Measurements from ENCODE around the gene NDST1. TPM values are rescaled to one million over a fixed set of nuclear protein-coding genes. Genes with fewer than 3 reads are reported as not detected.

NDST1 gene
- total RNA-seq, 1 experiment from 2014 or later = 33.1 TPM

DNA sequence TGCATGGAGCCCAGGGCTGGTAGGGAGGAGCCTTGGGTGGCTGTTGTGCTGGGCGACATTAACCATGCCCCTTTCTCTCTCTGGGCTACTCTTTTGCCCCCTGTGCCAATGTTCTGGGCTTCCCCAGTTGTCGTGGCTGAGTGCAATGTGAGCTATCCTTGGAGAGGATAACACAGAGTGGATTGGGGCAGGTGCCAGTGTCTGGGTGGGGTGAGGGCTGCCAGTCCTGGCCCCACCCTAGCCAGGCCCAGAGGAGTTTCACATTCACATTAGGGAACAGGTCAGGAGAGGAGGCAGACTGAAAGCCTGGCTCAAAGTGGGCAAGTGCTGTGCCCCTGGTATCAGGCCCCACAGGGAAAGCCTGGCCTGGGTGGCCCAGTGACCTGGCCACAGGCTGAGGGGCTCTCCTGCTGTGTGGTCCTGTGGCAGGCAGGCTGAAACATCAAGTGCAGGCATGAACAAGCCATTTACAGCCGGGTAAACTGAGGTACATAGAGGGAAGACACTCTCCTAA is 7.5 kb upstream of the NDST1 start:
- DNase-seq (ENCODE audit: low read depth, low spot score) (no peak), ATAC-seq (no peak)
- ChIA-PET RAD21 (ENCODE audit: low non-redundant PET in 1 of 2, low total read pairs in 2 of 2, uncharacterized antibody in 2 of 2, unreplicated experiment in 2 of 2) (no interaction called here), CTCF (no interaction called here), POLR2A (no interaction called here)
- H3K4me1 ChIP-seq (ENCODE audit: control insufficient read depth in 1 of 2, insufficient read depth in 2 of 2, low read length in 2 of 2) = peaks cover 34 to 59% of the 10 kb centered on the region in 2 experiments
- intact Hi-C loops (cut with micrococcal nuclease) = no loop called here
- no peaks in the 10 kb centered on the region for H3K9me2 ChIP-seq (ENCODE audit: insufficient read depth)
- no peak overlapping the region for H3K4me2 ChIP-seq (ENCODE audit: low read length)
- no peak overlapping the region for H2AFZ ChIP-seq (ENCODE audit: low read depth, low read length, poor library complexity, severe bottlenecking)
- BruUV-seq (replicated peaks) = no TSS peak
- no peaks in the 10 kb centered on the region for H3K36me3 ChIP-seq (ENCODE audit: control insufficient read depth in 1 of 2, insufficient read depth in 2 of 2, low read length in 2 of 2)
- H4K20me1 ChIP-seq (ENCODE audit: insufficient read depth) = no peaks in the 10 kb centered on the region
- no peak overlapping the region for H3K27ac ChIP-seq (ENCODE audit: low read depth, low read length)
- H3K79me2 ChIP-seq (ENCODE audit: insufficient read depth, low read length) = peaks cover 80% of the 10 kb centered on the region
- TF ChIP-seq, protein P1, sequence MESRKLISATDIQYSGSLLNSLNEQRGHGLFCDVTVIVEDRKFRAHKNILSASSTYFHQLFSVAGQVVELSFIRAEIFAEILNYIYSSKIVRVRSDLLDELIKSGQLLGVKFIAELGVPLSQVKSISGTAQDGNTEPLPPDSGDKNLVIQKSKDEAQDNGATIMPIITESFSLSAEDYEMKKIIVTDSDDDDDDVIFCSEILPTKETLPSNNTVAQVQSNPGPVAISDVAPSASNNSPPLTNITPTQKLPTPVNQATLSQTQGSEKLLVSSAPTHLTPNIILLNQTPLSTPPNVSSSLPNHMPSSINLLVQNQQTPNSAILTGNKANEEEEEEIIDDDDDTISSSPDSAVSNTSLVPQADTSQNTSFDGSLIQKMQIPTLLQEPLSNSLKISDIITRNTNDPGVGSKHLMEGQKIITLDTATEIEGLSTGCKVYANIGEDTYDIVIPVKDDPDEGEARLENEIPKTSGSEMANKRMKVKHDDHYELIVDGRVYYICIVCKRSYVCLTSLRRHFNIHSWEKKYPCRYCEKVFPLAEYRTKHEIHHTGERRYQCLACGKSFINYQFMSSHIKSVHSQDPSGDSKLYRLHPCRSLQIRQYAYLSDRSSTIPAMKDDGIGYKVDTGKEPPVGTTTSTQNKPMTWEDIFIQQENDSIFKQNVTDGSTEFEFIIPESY (IDR thresholded peaks at IDR 0.05; ENCODE audit: extremely low read depth, insufficient replicate concordance, low read length) = no peak
- TF ChIP-seq SP1 (IDR thresholded peaks at IDR 0.05; ENCODE audit: low read depth) (no peak), RAD21 (IDR thresholded peaks at IDR 0.05; ENCODE audit: low read depth) (no peak), CEBPB (IDR thresholded peaks at IDR 0.05; ENCODE audit: low read depth) (no peak), SIN3A (IDR thresholded peaks at IDR 0.05; ENCODE audit: low read depth) (no peak), EZH2 (IDR thresholded peaks at IDR 0.05) (no peak), CBX3 (IDR thresholded peaks at IDR 0.05; ENCODE audit: low read depth) (no peak), FOSL1 (IDR thresholded peaks at IDR 0.05; ENCODE audit: low read depth) (no peak), POLR2A (IDR thresholded peaks at IDR 0.05; ENCODE audit: borderline replicate concordance, extremely low read depth, insufficient read depth, insufficient read length) (no peak), ZNF274 (IDR thresholded peaks at IDR 0.05; ENCODE audit: low read depth, low read length) (no peak), POLR2AphosphoS5 (IDR thresholded peaks at IDR 0.05; ENCODE audit: low read depth, low read length) (no peak), ELF1 (IDR thresholded peaks at IDR 0.05; ENCODE audit: borderline replicate concordance, low read depth) (no peak), EZH2phosphoT487 (IDR thresholded peaks at IDR 0.05; ENCODE audit: borderline replicate concordance) (no peak), TCF7L2 (IDR thresholded peaks at IDR 0.05; ENCODE audit: borderline replicate concordance, extremely low read depth, insufficient read depth, insufficient read length) (no peak), EGR1 (IDR thresholded peaks at IDR 0.05; ENCODE audit: low read depth) (no peak), YY1 (IDR thresholded peaks at IDR 0.05; ENCODE audit: extremely low read depth, insufficient replicate concordance, low read depth, low read length) (no peak), ZFX (IDR thresholded peaks at IDR 0.05) (no peak)
- TF ChIP-seq, protein P2, sequence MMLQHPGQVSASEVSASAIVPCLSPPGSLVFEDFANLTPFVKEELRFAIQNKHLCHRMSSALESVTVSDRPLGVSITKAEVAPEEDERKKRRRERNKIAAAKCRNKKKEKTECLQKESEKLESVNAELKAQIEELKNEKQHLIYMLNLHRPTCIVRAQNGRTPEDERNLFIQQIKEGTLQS (IDR thresholded peaks at IDR 0.05) = no peak
- TF ChIP-seq, protein P3, sequence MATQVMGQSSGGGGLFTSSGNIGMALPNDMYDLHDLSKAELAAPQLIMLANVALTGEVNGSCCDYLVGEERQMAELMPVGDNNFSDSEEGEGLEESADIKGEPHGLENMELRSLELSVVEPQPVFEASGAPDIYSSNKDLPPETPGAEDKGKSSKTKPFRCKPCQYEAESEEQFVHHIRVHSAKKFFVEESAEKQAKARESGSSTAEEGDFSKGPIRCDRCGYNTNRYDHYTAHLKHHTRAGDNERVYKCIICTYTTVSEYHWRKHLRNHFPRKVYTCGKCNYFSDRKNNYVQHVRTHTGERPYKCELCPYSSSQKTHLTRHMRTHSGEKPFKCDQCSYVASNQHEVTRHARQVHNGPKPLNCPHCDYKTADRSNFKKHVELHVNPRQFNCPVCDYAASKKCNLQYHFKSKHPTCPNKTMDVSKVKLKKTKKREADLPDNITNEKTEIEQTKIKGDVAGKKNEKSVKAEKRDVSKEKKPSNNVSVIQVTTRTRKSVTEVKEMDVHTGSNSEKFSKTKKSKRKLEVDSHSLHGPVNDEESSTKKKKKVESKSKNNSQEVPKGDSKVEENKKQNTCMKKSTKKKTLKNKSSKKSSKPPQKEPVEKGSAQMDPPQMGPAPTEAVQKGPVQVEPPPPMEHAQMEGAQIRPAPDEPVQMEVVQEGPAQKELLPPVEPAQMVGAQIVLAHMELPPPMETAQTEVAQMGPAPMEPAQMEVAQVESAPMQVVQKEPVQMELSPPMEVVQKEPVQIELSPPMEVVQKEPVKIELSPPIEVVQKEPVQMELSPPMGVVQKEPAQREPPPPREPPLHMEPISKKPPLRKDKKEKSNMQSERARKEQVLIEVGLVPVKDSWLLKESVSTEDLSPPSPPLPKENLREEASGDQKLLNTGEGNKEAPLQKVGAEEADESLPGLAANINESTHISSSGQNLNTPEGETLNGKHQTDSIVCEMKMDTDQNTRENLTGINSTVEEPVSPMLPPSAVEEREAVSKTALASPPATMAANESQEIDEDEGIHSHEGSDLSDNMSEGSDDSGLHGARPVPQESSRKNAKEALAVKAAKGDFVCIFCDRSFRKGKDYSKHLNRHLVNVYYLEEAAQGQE (IDR thresholded peaks at IDR 0.05; ENCODE audit: low read depth) = no peak
- TF ChIP-seq, protein P4, sequence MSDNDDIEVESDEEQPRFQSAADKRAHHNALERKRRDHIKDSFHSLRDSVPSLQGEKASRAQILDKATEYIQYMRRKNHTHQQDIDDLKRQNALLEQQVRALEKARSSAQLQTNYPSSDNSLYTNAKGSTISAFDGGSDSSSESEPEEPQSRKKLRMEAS (IDR thresholded peaks at IDR 0.05) = no peak
- no peak overlapping the region for H3K9ac ChIP-seq (ENCODE audit: low read length)
- H3K4me3 ChIP-seq (replicated peaks in 1 of 2; ENCODE audit: low read depth in 1 of 2, low read length in 2 of 2) = no peak overlapping the region
- H3K9me3 ChIP-seq (ENCODE audit: control insufficient read depth in 1 of 2, insufficient read depth in 1 of 2, low read depth in 1 of 2, low read length in 2 of 2) = no peaks in the 10 kb centered on the region
- H3K27me3 ChIP-seq (ENCODE audit: insufficient read depth, low read length) = no peaks in the 10 kb centered on the region
